Tibial nerve (tissue), 4 donors: ENCODE data around the gene WIPF3. TPM values are rescaled to one million over a fixed set of nuclear protein-coding genes. Genes with fewer than 3 reads are reported as not detected.

ENCODE experiments used
- DNase-seq, 2 donors: peaks; one replicate each; pipeline ENCODE4 v3.0.0-alpha.2; 2019; ENCODE audit warnings: low spot score in 2 of 2
- H3K27ac ChIP-seq, 4 donors: fragments of 200-600 bp; sonication (generic) in 3 of 4; one replicate each; pipeline ENCODE4 v1.5.1; 2017 to 2019; ENCODE audit warnings: mild to moderate bottlenecking in 1 of 4
- H3K27me3 ChIP-seq, 2 donors: fragments of 200-600 bp; sonication (generic) in 1 of 2; one replicate each; pipeline versions ENCODE4 v1.5.1 to v1.6.0; 2017 to 2019
- H3K36me3 ChIP-seq, 3 donors: fragments of 200-600 bp; sonication (generic); one replicate each; pipeline ENCODE4 v1.5.1; 2018 to 2019
- H3K4me1 ChIP-seq, 4 donors: fragments of 200-600 bp; sonication (generic) in 3 of 4; one replicate each; pipeline ENCODE4 v1.5.1; 2017 to 2019
- H3K4me3 ChIP-seq, 4 donors: fragments of 200-600 bp; sonication (generic) in 3 of 4; one replicate each; pipeline ENCODE4 v1.5.1; 2017 to 2019; ENCODE audit warnings: mild to moderate bottlenecking in 1 of 4, moderate library complexity in 1 of 4
- H3K9me3 ChIP-seq, 4 donors: fragments of 200-600 bp; sonication (generic) in 3 of 4; one replicate each; pipeline ENCODE4 v1.5.1; 2017 to 2019
- CTCF ChIP-seq, 5 experiments: fragments of 200-600 bp in 3 of 5; fragments of 450-650 bp in 2 of 5; sonication (generic) in 3 of 5; IDR thresholded peaks; one replicate each; pipeline ENCODE4 v1.5.1; 2016 to 2019; ENCODE audit warnings: antibody characterized with exemption in 5 of 5, mild to moderate bottlenecking in 3 of 5, moderate library complexity in 2 of 5
- EP300 ChIP-seq, 2 donors: sonication (generic); formaldehyde crosslinking; IDR thresholded peaks; one replicate each; pipeline ENCODE4 v1.6.1; 2017; ENCODE audit warnings: antibody characterized with exemption in 2 of 2, mild to moderate bottlenecking in 1 of 2
- POLR2A ChIP-seq, 2 donors: fragments of 450-650 bp; IDR thresholded peaks; one replicate each; pipeline ENCODE4 v1.6.1; 2017; ENCODE audit warnings: antibody characterized with exemption in 2 of 2, mild to moderate bottlenecking in 2 of 2, moderate library complexity in 2 of 2
- WGBS, 2 donors: methylation state at CpG; one replicate each; pipeline ENCODE4 v1.1.5; 2018; 5-methylcytosine and 5-hydroxymethylcytosine counted together
- total RNA-seq, 4 donors: library from RNA; depleted of rRNA; stranded (reverse); fragments of >200 nt; gene quantifications; one replicate each; pipeline ENCODE4 v1.1.0, GENCODE V29; 2016

WIPF3 gene
- total RNA-seq, 4 donors from 2014 or later: 2.4 to 4.2 (median 3.7) TPM

GRCh38 chr7:29808075-29808801, 1.9 kb downstream of the WIPF3 start:
- no peak for TF ChIP-seq CTCF (IDR thresholded peaks at IDR 0.05)
- TF ChIP-seq POLR2A (IDR thresholded peaks at IDR 0.05): no peak
- TF ChIP-seq EP300 (IDR thresholded peaks at IDR 0.05): no peak
- DNase-seq: no peak
- Histone ChIP-seq H3K36me3 (no peaks in the 10 kb centered on the region), H3K27me3 (peaks cover 0 to 38% of the 10 kb centered on the region in 2 donors), H3K9me3 (no peaks in the 10 kb centered on the region), H3K27ac (no peak overlapping the region), H3K4me3 (no peak overlapping the region), H3K4me1 (peaks cover 0 to 20% (median 4%) of the 10 kb centered on the region in 4 donors)
- WGBS, 2 donors: 80 to 84% methylated on average over 7 of the region's 7 CpGs

GRCh38 chr7:29809533-29810155, 3.3 kb downstream of the WIPF3 start:
- 76% methylated on average over 11 of the region's 11 CpGs for WGBS, 2 donors
- no peak for TF ChIP-seq CTCF (IDR thresholded peaks at IDR 0.05)
- TF ChIP-seq EP300 (IDR thresholded peaks at IDR 0.05): no peak
- TF ChIP-seq POLR2A (IDR thresholded peaks at IDR 0.05): no peak
- DNase-seq: no peak
- Histone ChIP-seq H3K27me3 (peaks cover 0 to 33% of the 10 kb centered on the region in 2 donors), H3K36me3 (no peaks in the 10 kb centered on the region), H3K4me1 (peaks cover 0 to 20% (median 4%) of the 10 kb centered on the region in 4 donors), H3K27ac (no peak overlapping the region), H3K9me3 (no peaks in the 10 kb centered on the region), H3K4me3 (no peak overlapping the region)

GRCh38 chr7:29810297-29810696, 4.0 kb downstream of the WIPF3 start:
- H3K27me3 ChIP-seq: peaks cover 0 to 26% of the 10 kb centered on the region in 2 donors
- H3K4me3 ChIP-seq: no peak overlapping the region
- H3K9me3 ChIP-seq: no peaks in the 10 kb centered on the region
- H3K4me1 ChIP-seq: peaks cover 0 to 20% (median 4%) of the 10 kb centered on the region in 4 donors
- no peak for TF ChIP-seq CTCF (IDR thresholded peaks at IDR 0.05)
- TF ChIP-seq EP300 (IDR thresholded peaks at IDR 0.05): no peak
- TF ChIP-seq POLR2A (IDR thresholded peaks at IDR 0.05): no peak
- DNase-seq: no peak
- no peak overlapping the region for H3K27ac ChIP-seq
- H3K36me3 ChIP-seq: no peaks in the 10 kb centered on the region

- WGBS, 2 donors: 77 to 78% methylated on average over 5 of the region's 5 CpGs
- peaks cover 0 to 20% of the 10 kb centered on the region in 2 donors for H3K27me3 ChIP-seq
- H3K27ac ChIP-seq: no peak overlapping the region
- H3K4me1 ChIP-seq: peaks cover 0 to 20% (median 4%) of the 10 kb centered on the region in 4 donors
- TF ChIP-seq EP300 (IDR thresholded peaks at IDR 0.05): no peak
- TF ChIP-seq POLR2A (IDR thresholded peaks at IDR 0.05): no peak
- no peak for TF ChIP-seq CTCF (IDR thresholded peaks at IDR 0.05)
- no peaks in the 10 kb centered on the region for H3K36me3 ChIP-seq
- H3K4me3 ChIP-seq: no peak overlapping the region
- no peak for DNase-seq
- no peaks in the 10 kb centered on the region for H3K9me3 ChIP-seq
These were observed 4.6 kb downstream of the WIPF3 start for GRCh38 chr7:29810813-29811482.

- no peak overlapping the region for H3K4me3 ChIP-seq
- H3K4me1 ChIP-seq: peaks cover 0 to 20% (median 4%) of the 10 kb centered on the region in 4 donors
- H3K9me3 ChIP-seq: no peaks in the 10 kb centered on the region
- H3K27ac ChIP-seq: peak overlapping the region in 1 of 4 donors; percentile 5
- WGBS, 2 donors: 33 to 63% methylated on average over 1 of the region's 1 CpG
- DNase-seq: no peak
- no peaks in the 10 kb centered on the region for H3K36me3 ChIP-seq
- no peak for TF ChIP-seq CTCF (IDR thresholded peaks at IDR 0.05)
- TF ChIP-seq POLR2A (IDR thresholded peaks at IDR 0.05): no peak
- TF ChIP-seq EP300 (IDR thresholded peaks at IDR 0.05): no peak
- peaks cover 0 to 17% of the 10 kb centered on the region in 2 donors for H3K27me3 ChIP-seq
These were observed 5.3 kb downstream of the WIPF3 start for GRCh38 chr7:29811586-29811985.
